T-helper 1 cell treated with Interleukin-12 subunit alpha and Interleukin-12 subunit beta and Interleukin-4 antibody, amounts not matched to agents 30 μg/mL and 1 μg/mL, for 36 hours (primary cell): Measurements from ENCODE around the gene BBS1.
A peak's percentile ranks its signal among the peaks of the same experiment; 100 is the strongest.

ENCODE experiments used
- H3K27ac Mint-ChIP-seq: one replicate; pipeline ENCODE4 v1.8.0; 2021; ENCODE audit warnings: mild to moderate bottlenecking, mixed read lengths
- H3K27me3 Mint-ChIP-seq: one replicate; pipeline ENCODE4 v1.8.0; 2021; ENCODE audit warnings: low read depth, mixed read lengths
- H3K36me3 Mint-ChIP-seq: one replicate; pipeline ENCODE4 v1.8.0; 2021; ENCODE audit warnings: low read depth, mixed read lengths
- H3K4me1 Mint-ChIP-seq: one replicate; pipeline ENCODE4 v1.8.0; 2021; ENCODE audit warnings: low read depth, mixed read lengths
- H3K4me3 Mint-ChIP-seq: one replicate; pipeline ENCODE4 v1.8.0; 2021; ENCODE audit warnings: mild to moderate bottlenecking, moderate library complexity, mixed read lengths
- H3K9me3 Mint-ChIP-seq: one replicate; pipeline ENCODE4 v1.8.0; 2021; ENCODE audit warnings: mixed read lengths

BBS1 gene

DNA sequence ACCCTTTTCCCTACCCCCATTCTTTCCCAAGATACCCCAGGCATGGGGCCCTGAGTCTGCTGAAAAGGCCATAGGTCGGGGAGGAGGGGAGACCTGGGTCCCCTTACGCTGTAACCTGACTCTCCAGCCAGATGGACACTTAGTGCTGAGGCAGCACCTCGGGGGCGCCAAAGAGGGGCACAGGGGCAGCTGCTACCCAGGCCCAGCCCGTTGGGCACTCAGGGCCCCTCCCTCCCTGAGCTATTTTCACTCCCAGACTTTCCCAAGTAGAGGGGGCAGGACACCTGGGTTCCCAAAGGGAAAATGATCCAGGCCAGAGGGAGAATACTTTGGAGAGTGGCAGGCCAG is 37.2 kb downstream of the BBS1 start:
- Mint-ChIP-seq H3K27ac (no peak overlapping the region), H3K4me1 (peaks cover 16% of the 10 kb centered on the region), H3K9me3 (no peaks in the 10 kb centered on the region), H3K36me3 (peaks cover 4% of the 10 kb centered on the region), H3K27me3 (peaks cover 10% of the 10 kb centered on the region), H3K4me3 (no peak overlapping the region)

DNA sequence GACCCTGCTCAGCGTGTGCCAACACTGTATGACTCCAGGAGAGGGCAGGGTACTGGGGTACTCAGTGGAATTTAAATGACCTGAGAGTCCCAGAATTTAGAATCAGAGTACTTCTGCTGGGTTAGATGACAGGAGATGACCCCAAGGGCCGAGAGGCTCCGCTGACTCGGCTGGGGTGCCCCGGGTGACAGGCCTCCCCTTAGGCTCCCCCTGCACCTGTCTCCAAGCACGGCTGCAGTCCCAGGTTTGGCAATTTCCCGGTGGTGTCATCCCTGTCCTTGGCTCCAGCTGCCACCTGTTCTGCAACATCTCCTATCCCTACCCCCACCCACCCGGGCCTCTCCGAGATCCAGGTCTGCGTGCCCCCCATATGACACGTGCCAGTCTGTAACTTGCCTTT is 37.6 kb downstream of the BBS1 start:
- H3K36me3 Mint-ChIP-seq, result peaks cover 4% of the 10 kb centered on the region
- H3K27ac Mint-ChIP-seq, result no peak overlapping the region
- H3K27me3 Mint-ChIP-seq, result peaks cover 10% of the 10 kb centered on the region
- no peaks in the 10 kb centered on the region for H3K9me3 Mint-ChIP-seq
- peaks cover 16% of the 10 kb centered on the region for H3K4me1 Mint-ChIP-seq
- no peak overlapping the region for H3K4me3 Mint-ChIP-seq

DNA sequence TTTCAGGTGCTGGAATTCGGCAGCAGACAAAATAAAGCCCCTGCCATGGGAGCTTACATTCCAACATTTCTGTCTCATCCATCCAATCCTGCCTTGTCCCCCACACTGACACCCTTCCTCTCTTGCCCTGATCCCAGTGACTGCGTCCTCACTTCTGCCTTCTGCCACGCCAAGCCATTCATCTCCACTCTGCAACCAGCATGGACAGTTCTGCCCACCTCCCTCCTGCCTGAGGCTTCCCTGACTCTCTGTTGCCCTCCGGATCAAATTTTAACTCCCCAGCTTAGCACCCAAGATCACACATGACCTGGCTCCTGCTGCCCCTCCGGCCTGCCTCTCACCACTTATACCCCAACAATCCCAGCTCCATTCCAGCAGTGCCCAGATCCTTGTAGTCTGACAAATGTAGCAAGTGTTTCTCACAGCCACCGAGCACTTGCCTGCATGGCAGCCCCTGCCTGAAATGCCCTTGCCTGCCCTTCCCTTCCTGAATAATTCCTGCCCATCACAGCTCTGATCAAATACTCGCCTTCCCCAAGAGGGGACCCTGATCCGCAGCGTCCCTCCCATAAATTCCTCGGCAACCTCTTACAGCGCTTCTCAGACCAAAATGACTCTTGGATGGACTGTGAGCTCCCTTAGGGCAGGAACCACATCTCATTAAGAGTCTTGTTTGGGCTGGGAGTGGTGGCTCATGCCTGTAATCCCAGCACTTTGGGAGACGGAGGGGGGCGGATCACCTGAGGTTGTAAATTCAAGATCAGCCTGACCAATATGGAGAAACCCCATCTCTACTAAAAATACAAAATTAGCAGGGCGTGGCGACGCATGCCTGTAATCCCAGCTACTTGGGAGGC is 38.6 kb downstream of the BBS1 start:
- Mint-ChIP-seq H3K4me1 (peaks cover 8% of the 10 kb centered on the region), H3K36me3 (peaks cover 4% of the 10 kb centered on the region), H3K9me3 (no peaks in the 10 kb centered on the region), H3K4me3 (peak overlapping the region; percentile 3), H3K27ac (no peak overlapping the region), H3K27me3 (peaks cover 10% of the 10 kb centered on the region)

DNA sequence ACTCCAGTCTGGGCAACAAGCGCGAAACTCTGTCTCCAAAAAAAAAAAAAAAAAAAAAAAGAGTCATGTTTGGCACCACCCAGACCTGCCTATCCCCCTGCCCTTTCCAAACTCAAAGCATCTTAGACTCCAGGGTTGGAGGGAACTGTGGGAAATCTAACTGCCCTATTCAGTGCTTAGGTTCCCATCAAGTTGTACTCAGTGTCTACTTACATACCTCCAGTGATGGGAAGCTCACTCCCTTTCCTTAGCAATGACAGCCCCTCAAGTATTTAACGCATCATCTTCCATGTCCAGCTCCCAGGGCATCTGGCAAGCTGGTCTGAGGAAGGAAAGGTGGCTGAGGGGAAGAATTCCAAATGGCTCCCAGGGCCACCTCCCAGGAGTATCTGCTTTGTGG is 39.3 kb downstream of the BBS1 start:
- no peak overlapping the region for H3K27ac Mint-ChIP-seq

DNA sequence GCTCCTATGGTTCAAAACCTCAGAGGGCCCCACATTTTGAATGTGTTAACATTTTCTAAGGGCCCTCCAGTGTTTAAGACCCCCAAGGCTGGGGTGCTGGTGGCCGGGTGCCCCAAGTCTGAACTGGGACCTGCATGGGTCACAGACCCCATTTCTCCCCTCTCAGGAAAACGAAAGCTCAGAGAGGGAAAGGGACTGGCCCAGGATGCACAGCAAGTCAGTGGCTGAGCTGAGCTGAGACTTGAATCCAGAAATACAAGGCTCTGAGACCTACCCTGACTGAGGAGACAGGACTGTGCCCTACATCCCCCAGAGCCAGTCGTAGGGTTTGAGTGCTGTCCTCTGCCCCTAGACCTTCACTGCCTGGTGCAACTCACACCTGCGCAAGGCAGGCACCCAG is 40.5 kb downstream of the BBS1 start:
- H3K9me3 Mint-ChIP-seq, result no peaks in the 10 kb centered on the region
- peaks cover 10% of the 10 kb centered on the region for H3K27me3 Mint-ChIP-seq

More for the DNA sequence above, 39.3 kb downstream of the BBS1 start:
- Mint-ChIP-seq H3K4me3 (no peak overlapping the region), H3K27me3 (peaks cover 10% of the 10 kb centered on the region), H3K36me3 (no peaks in the 10 kb centered on the region), H3K9me3 (no peaks in the 10 kb centered on the region), H3K4me1 (peaks cover 3% of the 10 kb centered on the region)

DNA sequence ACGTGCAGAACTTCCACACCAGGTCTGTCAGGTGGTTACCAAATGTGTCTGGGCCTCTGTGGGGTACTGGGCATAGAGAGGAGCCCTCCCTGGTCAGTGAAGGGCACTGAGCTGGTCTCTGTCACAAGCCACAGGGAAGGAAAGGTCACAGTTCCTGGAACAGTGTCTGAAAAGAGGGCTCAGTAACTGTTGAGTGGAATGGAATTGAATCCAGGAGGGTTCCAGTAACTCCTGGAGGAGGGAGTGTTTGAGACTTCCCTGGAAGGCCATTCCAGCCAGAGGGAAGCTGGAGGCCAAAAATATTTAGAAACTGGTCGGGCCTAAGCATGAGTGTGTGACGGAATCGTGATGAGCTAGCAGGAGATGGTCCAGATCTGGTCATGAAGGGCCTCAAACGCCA is 44.2 kb downstream of the BBS1 start:
- H3K27ac Mint-ChIP-seq, result no peak overlapping the region
- H3K9me3 Mint-ChIP-seq, result no peaks in the 10 kb centered on the region
- no peak overlapping the region for H3K4me3 Mint-ChIP-seq
- peaks cover 8% of the 10 kb centered on the region for H3K27me3 Mint-ChIP-seq
- H3K36me3 Mint-ChIP-seq, result no peaks in the 10 kb centered on the region
- no peaks in the 10 kb centered on the region for H3K4me1 Mint-ChIP-seq

More for the DNA sequence above, 40.5 kb downstream of the BBS1 start:
- H3K4me3 Mint-ChIP-seq, result no peak overlapping the region
- H3K36me3 Mint-ChIP-seq, result no peaks in the 10 kb centered on the region
- no peaks in the 10 kb centered on the region for H3K4me1 Mint-ChIP-seq
- no peak overlapping the region for H3K27ac Mint-ChIP-seq

DNA sequence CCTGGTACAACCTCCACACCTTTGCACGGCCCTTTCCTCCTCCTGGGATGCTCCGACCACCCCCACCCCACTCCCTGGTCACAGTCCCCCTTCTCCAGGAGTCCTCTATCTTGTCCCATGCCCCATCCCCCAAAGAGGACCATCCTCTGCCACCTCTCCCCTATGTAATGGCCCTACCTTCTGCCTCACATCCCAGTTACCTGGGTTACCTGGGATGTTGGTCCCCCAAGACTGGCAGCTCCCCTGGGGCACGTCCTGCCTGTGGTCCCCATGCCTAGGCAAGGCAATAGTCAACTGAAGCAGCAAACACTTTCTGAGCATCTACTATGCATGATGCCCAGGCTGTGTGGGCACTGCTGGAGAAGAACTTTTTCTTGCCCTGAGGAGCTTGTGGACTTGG is 45.0 kb downstream of the BBS1 start:
- H3K27ac Mint-ChIP-seq, result no peak overlapping the region
- H3K9me3 Mint-ChIP-seq, result no peaks in the 10 kb centered on the region
- no peak overlapping the region for H3K4me3 Mint-ChIP-seq
- no peaks in the 10 kb centered on the region for H3K4me1 Mint-ChIP-seq
- H3K36me3 Mint-ChIP-seq, result no peaks in the 10 kb centered on the region
- peaks cover 8% of the 10 kb centered on the region for H3K27me3 Mint-ChIP-seq

DNA sequence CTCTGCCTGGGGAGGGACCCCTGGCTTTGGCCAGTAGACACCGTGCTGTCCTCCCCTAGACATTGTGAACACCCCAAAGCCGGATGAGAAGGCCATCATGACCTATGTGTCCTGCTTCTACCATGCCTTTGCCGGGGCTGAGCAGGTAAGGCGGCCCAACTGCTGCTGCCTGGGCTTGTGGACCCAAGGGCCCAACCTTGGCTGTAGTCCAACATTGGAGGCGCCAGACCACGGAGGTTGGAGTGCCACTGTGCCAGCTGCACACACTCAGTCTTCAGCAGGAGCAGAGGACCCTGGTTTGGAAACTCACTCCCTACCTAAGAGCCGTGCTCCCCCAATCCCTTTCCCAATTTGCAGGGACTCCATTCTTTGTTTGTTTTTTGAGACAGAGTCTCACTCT is 45.7 kb downstream of the BBS1 start:
- H3K36me3 Mint-ChIP-seq, result no peaks in the 10 kb centered on the region
- no peaks in the 10 kb centered on the region for H3K4me1 Mint-ChIP-seq
- H3K27ac Mint-ChIP-seq, result no peak overlapping the region

DNA sequence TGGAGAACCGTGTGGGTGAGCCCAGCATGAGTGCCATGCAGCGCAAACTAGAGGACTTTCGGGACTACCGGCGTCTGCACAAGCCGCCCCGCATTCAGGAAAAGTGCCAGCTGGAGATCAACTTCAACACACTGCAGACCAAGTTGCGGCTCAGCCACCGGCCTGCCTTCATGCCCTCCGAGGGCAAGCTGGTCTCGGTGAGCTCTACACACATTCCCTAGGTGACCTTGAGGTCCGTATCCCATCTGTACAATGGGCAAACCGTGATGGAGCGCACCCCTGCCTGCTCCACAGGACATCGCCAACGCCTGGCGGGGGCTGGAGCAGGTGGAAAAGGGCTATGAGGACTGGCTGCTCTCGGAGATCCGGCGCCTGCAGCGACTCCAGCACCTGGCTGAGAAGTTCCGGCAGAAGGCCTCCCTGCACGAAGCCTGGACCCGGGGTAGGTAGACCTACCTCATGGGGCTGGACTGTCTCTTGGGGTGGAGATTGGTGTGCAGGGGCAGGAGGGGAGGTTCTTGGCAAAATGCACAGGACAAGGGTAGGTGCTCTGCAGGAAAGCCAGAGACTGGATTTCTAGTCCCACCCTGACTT is 47.4 kb downstream of the BBS1 start:
- H3K4me1 Mint-ChIP-seq, result no peaks in the 10 kb centered on the region
- no peak overlapping the region for H3K27ac Mint-ChIP-seq
- H3K36me3 Mint-ChIP-seq, result no peaks in the 10 kb centered on the region
- peaks cover 8% of the 10 kb centered on the region for H3K27me3 Mint-ChIP-seq
- H3K4me3 Mint-ChIP-seq, result no peak overlapping the region
- H3K9me3 Mint-ChIP-seq, result no peaks in the 10 kb centered on the region

More for the DNA sequence above, 45.7 kb downstream of the BBS1 start:
- H3K4me3 Mint-ChIP-seq, result no peak overlapping the region
- no peaks in the 10 kb centered on the region for H3K9me3 Mint-ChIP-seq
- peaks cover 8% of the 10 kb centered on the region for H3K27me3 Mint-ChIP-seq

DNA sequence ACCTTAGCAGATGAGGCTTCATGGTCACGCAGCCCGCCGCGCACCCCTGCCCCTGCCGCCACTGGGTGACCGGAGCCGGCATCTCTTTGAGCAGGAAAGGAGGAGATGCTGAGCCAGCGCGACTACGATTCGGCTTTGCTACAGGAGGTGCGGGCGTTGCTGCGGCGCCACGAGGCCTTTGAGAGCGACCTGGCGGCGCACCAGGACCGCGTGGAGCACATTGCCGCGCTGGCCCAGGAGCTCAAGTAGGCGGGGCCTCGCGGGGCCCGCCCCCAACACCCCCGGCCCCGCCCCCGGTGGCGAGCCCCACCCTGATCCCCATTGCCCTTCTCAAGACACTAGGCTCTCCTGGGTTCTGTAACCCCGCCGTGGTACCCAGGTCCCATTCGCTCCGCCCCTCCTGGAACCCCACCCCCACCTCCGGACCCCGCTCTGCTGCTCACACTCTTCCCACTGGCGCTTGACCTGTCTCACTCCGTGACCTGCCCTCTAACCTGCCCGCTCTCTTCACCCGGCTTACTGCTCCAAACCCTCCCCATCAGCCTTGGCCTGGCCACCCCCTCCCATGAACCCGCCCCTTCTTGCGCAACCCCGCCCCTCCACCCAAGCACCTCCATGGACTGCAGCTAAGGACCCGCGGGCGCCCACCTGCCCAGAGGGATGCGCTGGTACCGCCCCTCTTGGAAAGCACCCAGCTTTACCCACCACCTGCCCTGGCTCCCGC is 48.9 kb downstream of the BBS1 start:
- Mint-ChIP-seq H3K27ac (no peak overlapping the region), H3K9me3 (no peaks in the 10 kb centered on the region), H3K36me3 (no peaks in the 10 kb centered on the region), H3K4me1 (no peaks in the 10 kb centered on the region), H3K4me3 (no peak overlapping the region), H3K27me3 (peaks cover 8% of the 10 kb centered on the region)

DNA sequence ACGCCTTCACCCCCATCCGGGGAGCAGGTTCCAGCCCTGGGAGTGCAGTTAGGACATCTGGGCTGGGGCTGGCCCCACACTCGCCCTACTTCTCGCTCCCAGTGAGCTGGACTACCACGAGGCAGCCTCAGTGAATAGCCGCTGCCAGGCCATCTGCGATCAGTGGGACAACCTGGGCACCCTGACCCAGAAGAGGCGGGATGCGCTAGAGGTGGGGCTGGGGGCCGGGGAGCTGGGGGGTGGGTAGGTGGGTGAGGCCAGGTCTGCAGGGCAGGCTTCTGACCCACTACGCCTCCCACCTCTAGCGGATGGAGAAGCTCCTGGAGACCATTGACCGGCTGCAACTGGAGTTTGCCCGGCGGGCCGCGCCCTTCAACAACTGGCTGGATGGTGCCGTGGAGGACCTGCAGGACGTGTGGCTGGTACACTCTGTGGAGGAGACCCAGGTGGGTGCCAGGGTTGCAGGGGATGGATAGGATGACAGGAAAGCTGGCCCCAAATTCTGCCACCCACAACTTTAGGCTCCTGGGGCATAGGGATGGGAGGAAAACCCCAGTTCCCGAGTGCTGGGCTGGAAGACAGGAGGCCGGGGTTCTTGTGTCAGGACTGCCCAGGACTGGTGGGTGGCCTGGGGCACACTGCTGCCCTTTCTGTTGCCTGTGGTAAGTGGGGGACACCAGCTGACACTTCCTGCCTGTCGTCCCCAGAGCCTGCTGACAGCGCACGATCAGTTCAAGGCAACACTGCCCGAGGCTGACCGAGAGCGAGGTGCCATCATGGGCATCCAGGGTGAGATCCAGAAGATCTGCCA is 49.6 kb downstream of the BBS1 start:
- Mint-ChIP-seq H3K27ac (no peak overlapping the region), H3K4me3 (no peak overlapping the region), H3K4me1 (no peaks in the 10 kb centered on the region), H3K27me3 (peaks cover 8% of the 10 kb centered on the region), H3K9me3 (no peaks in the 10 kb centered on the region), H3K36me3 (no peaks in the 10 kb centered on the region)

DNA sequence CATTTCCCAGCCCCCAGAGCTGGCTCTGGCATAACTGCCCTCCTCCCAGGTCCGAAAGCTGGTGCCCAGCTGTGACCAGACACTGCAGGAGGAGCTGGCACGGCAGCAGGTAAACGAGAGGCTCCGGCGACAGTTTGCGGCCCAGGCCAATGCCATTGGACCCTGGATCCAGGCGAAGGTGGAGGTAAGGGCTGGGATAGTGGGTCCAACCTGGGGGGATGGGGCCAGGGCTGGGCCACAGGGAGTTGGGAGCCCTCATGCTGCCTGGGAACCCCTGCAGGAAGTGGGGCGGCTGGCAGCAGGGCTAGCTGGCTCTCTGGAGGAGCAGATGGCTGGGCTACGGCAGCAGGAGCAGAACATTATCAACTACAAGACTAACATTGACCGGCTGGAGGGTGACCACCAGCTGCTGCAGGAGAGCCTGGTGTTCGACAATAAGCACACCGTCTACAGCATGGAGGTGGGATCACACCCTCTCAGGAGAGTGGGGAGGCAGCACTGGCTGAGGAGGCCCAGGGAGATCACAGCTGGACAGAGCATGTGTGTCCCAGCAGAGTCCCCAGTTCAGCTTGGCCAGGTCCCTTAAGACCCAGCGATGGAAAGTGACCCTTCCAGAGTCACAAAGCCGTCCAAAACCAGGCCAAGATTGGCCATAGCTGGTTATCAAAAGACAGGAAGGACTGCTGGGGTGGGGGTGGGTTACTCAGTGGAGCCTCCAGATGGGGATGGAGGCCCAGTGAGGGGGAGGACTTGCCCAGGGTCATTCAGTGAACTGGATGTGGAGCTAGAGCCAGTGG is 50.9 kb downstream of the BBS1 start:
- H3K9me3 Mint-ChIP-seq, result no peaks in the 10 kb centered on the region

DNA sequence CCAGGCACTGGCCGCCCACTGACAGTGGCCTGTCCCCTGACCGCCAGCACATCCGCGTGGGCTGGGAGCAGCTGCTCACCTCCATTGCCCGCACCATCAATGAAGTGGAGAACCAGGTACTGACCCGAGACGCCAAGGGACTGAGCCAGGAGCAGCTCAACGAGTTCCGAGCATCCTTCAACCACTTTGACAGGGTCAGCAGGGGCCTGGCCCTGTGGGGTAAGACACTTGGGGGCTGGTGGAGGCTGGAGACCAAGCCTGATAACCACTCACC is 51.5 kb downstream of the BBS1 start:
- Mint-ChIP-seq H3K4me3 (no peak overlapping the region), H3K4me1 (no peaks in the 10 kb centered on the region), H3K36me3 (no peaks in the 10 kb centered on the region), H3K27me3 (peaks cover 11% of the 10 kb centered on the region), H3K27ac (no peak overlapping the region), H3K9me3 (no peaks in the 10 kb centered on the region)

More for the DNA sequence above, 50.9 kb downstream of the BBS1 start:
- Mint-ChIP-seq H3K4me1 (no peaks in the 10 kb centered on the region), H3K27ac (no peak overlapping the region), H3K27me3 (peaks cover 8% of the 10 kb centered on the region), H3K36me3 (no peaks in the 10 kb centered on the region), H3K4me3 (no peak overlapping the region)

DNA sequence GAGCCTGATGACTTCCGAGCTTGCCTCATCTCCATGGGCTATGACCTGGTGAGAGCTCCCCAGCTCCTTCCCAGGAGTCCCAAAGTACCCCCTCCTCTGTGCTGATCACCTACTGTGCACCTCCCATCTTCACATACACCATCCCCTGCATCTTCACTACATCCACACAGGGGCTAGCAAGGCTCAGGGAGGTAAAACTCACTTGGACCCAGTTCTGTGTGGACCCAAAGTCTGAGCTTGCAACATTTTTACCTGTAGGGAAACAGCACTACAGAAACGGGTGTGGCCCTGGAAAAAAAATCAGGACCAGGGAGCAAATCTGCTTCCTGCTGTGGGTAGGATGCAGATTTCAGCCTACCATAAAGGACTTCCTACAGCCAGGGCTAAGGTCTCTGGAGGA is 51.8 kb downstream of the BBS1 start:
- no peak overlapping the region for H3K4me3 Mint-ChIP-seq
- peaks cover 15% of the 10 kb centered on the region for H3K27me3 Mint-ChIP-seq
- H3K36me3 Mint-ChIP-seq, result no peaks in the 10 kb centered on the region
- H3K4me1 Mint-ChIP-seq, result no peaks in the 10 kb centered on the region
- no peaks in the 10 kb centered on the region for H3K9me3 Mint-ChIP-seq
- no peak overlapping the region for H3K27ac Mint-ChIP-seq
